ENCODE data around the gene SND1.

SND1 gene

GRCh38 chr7:128074736-128075135 lies 422.7 kb downstream of the SND1 start:
- TF ChIP-seq ZBTB7A (IDR thresholded peaks at IDR 0.05; ENCODE audit: low read depth) (no peak), RAD21 (IDR thresholded peaks at IDR 0.05; ENCODE audit: low read depth) (no peak), TEAD4 (IDR thresholded peaks at IDR 0.05) (no peak), FOXM1 (IDR thresholded peaks at IDR 0.05; ENCODE audit: borderline replicate concordance, low read depth) (no peak), EGR1 (IDR thresholded peaks at IDR 0.05) (no peak), TCF12 (IDR thresholded peaks at IDR 0.05; ENCODE audit: low read depth) (no peak), CEBPB (IDR thresholded peaks at IDR 0.05) (no peak), YY1 (IDR thresholded peaks at IDR 0.05; ENCODE audit: low read depth) (no peak), TAF1 (IDR thresholded peaks at IDR 0.05; ENCODE audit: low read depth) (no peak)
- TF ChIP-seq, protein P1, sequence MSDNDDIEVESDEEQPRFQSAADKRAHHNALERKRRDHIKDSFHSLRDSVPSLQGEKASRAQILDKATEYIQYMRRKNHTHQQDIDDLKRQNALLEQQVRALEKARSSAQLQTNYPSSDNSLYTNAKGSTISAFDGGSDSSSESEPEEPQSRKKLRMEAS (IDR thresholded peaks at IDR 0.05): no peak

DNA sequence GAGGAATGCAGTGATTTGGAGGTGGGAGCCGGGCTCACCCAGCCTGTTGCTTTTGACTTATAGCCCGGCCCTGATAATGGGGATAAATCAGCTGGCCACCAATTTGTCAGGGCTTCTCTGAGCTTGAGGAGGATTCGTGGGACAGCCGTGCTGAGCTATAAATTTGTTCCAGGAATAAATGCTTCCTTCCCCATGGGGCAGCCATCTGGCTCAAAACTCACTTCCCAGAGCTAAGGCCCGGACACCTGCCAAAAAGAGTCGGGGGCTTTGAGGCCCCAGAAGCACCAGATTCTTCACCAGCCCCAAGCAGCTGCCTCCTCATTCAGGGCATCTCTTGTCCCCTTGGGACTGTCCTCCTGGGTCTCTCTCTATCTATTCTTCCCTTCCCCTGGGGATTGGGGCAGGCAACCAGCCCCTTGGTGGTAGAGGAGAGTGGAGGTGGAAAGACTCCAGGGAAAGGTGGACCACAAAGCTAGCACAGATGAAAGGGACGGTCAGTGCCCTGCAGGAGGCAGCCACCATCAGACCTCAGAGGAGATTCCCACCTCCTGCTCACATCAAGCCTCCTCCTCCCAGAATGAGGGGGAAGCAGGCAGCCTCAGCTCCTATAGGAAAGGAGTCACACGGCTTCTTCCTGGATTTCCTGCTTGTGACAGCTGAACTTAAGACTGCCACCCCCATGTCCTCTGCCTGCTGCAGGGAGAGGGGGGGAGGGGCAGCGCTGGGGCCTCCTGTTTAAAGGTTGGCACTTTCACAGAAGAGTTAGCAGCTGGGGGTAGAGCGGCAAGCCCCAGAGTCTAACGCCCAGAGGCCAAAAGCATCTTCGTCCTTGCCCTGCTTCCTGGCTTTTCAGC lies 423.5 kb downstream of the SND1 start:
- TF ChIP-seq, protein P2, sequence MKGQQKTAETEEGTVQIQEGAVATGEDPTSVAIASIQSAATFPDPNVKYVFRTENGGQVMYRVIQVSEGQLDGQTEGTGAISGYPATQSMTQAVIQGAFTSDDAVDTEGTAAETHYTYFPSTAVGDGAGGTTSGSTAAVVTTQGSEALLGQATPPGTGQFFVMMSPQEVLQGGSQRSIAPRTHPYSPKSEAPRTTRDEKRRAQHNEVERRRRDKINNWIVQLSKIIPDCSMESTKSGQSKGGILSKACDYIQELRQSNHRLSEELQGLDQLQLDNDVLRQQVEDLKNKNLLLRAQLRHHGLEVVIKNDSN (IDR thresholded peaks at IDR 0.05): no peak
- TF ChIP-seq CREB1 (IDR thresholded peaks at IDR 0.05; ENCODE audit: low read depth) (no peak), ZBTB7A (IDR thresholded peaks at IDR 0.05; ENCODE audit: low read depth) (no peak), EGR1 (IDR thresholded peaks at IDR 0.05) (no peak), CEBPB (IDR thresholded peaks at IDR 0.05) (no peak), TEAD4 (IDR thresholded peaks at IDR 0.05) (no peak), YY1 (IDR thresholded peaks at IDR 0.05; ENCODE audit: low read depth) (no peak), EP300 (IDR thresholded peaks at IDR 0.05; ENCODE audit: borderline replicate concordance) (no peak), TAF1 (IDR thresholded peaks at IDR 0.05; ENCODE audit: low read depth) (no peak), TCF12 (IDR thresholded peaks at IDR 0.05; ENCODE audit: low read depth) (no peak), NFIC (IDR thresholded peaks at IDR 0.05) (no peak), RAD21 (IDR thresholded peaks at IDR 0.05; ENCODE audit: low read depth) (no peak), FOXM1 (IDR thresholded peaks at IDR 0.05; ENCODE audit: borderline replicate concordance, low read depth) (no peak)
- TF ChIP-seq, protein P1 (IDR thresholded peaks at IDR 0.05): no peak

- no peak for TF ChIP-seq TEAD4 (IDR thresholded peaks at IDR 0.05)
- TF ChIP-seq ZBTB7A (IDR thresholded peaks at IDR 0.05; ENCODE audit: low read depth): no peak
- TF ChIP-seq NFIC (IDR thresholded peaks at IDR 0.05): no peak
- TF ChIP-seq CREB1 (IDR thresholded peaks at IDR 0.05; ENCODE audit: low read depth): no peak
- no peak for TF ChIP-seq FOXM1 (IDR thresholded peaks at IDR 0.05; ENCODE audit: borderline replicate concordance, low read depth)
- no peak for TF ChIP-seq EP300 (IDR thresholded peaks at IDR 0.05; ENCODE audit: borderline replicate concordance)
- TF ChIP-seq TCF12 (IDR thresholded peaks at IDR 0.05; ENCODE audit: low read depth): no peak
- no peak for TF ChIP-seq REST (IDR thresholded peaks at IDR 0.05; ENCODE audit: low read depth)
- TF ChIP-seq, protein P1 (IDR thresholded peaks at IDR 0.05): no peak
- no peak for TF ChIP-seq RAD21 (IDR thresholded peaks at IDR 0.05; ENCODE audit: low read depth)
- TF ChIP-seq, protein P2 (IDR thresholded peaks at IDR 0.05): no peak
- no peak for TF ChIP-seq EGR1 (IDR thresholded peaks at IDR 0.05)
- no peak for TF ChIP-seq TAF1 (IDR thresholded peaks at IDR 0.05; ENCODE audit: low read depth)
- no peak for TF ChIP-seq YY1 (IDR thresholded peaks at IDR 0.05; ENCODE audit: low read depth)
- TF ChIP-seq CEBPB (IDR thresholded peaks at IDR 0.05): no peak
These were observed 424.3 kb downstream of the SND1 start for GRCh38 chr7:128076196-128076795.

DNA sequence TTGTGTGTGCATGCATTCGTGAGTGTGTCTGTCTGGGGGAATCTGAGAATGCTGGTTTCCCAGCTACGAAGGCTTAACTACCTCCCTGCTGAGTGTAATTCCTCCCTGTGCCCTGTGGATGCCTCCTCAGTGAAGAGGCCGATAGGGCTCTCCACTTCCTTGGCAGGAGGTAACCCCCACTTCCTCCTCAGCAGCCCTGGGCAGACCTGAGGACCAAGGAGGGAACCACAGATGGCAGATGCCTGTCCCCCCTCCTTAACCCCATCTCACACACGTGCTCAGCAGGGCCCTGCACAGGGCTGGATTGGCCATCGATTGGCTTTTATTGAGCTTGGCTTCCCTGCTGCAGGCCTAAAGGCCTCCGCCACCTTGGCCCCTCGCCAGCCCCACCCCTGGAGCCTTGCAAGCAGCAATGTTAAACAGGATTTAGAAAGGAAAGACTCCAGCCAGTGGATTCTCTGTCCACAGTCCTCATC lies 424.8 kb downstream of the SND1 start:
- TF ChIP-seq NFIC (IDR thresholded peaks at IDR 0.05) (peak; percentile 45; the same call in 1 of the 2 replicates), RAD21 (IDR thresholded peaks at IDR 0.05; ENCODE audit: low read depth) (no peak)

DNA sequence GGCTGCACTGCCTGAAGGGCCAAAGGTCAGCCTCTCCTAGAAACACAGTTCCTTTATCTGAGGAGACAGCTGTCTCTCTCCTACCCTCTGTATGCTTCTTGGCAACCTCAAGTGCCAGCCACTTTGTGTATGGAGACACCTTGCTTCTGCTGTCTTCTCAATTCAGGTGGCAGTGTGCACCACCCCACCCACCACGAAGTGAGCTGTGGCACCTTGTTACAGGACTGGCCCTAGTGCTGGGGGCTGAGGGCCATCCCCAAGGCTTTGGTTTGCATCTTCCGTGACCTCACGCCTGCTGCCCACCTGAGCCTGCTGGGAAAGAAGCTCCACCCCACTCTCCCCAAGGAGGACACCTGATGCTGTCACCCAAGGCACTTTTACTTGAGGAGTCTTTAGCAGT lies 426.3 kb downstream of the SND1 start:
- TF ChIP-seq TCF12 (IDR thresholded peaks at IDR 0.05; ENCODE audit: low read depth) (no peak), TEAD4 (IDR thresholded peaks at IDR 0.05) (no peak), YY1 (IDR thresholded peaks at IDR 0.05; ENCODE audit: low read depth) (no peak), ZBTB7A (IDR thresholded peaks at IDR 0.05; ENCODE audit: low read depth) (no peak)
- TF ChIP-seq, protein P2 (IDR thresholded peaks at IDR 0.05): no peak
- TF ChIP-seq, protein P1 (IDR thresholded peaks at IDR 0.05): no peak

- no peak for TF ChIP-seq CEBPB (IDR thresholded peaks at IDR 0.05)
These were observed 428.2 kb downstream of the SND1 start for GRCh38 chr7:128080169-128080568.

All from Ishikawa (cell line).